CD1c-positive myeloid dendritic cell (primary cell): ENCODE measurements around the gene CNTNAP5.

Experiments
- DNase-seq: peaks from one replicate; pipeline ENCODE4 v3.0.0-alpha.2; 2016; ENCODE audit errors: extremely low spot score

Gene CNTNAP5

GRCh38 chr2:124810132-124810531, 785.0 kb downstream of the CNTNAP5 start:
- no peak for DNase-seq

- no peak for DNase-seq
Measured at GRCh38 chr2:124814968-124815745, 790.1 kb downstream of the CNTNAP5 start.

- no peak for DNase-seq
Measured at GRCh38 chr2:124816007-124816406, 790.9 kb downstream of the CNTNAP5 start.

GRCh38 chr2:124822516-124822915, 797.4 kb downstream of the CNTNAP5 start:
- no peak for DNase-seq

- no peak for DNase-seq
Measured at GRCh38 chr2:124824441-124824840, 799.4 kb downstream of the CNTNAP5 start.

GRCh38 chr2:124832521-124832920, 807.4 kb downstream of the CNTNAP5 start:
- DNase-seq = no peak

GRCh38 chr2:124834331-124834730, 809.2 kb downstream of the CNTNAP5 start:
- no peak for DNase-seq

GRCh38 chr2:124835331-124835730, 810.2 kb downstream of the CNTNAP5 start:
- DNase-seq = no peak

GRCh38 chr2:124836416-124836815, 811.3 kb downstream of the CNTNAP5 start:
- no peak for DNase-seq

GRCh38 chr2:124837496-124837895, 812.4 kb downstream of the CNTNAP5 start:
- no peak for DNase-seq

- no peak for DNase-seq
Measured at GRCh38 chr2:124838406-124838805, 813.3 kb downstream of the CNTNAP5 start.

GRCh38 chr2:124867247-124867646, 842.2 kb downstream of the CNTNAP5 start:
- no peak for DNase-seq

GRCh38 chr2:124874219-124874618, 849.1 kb downstream of the CNTNAP5 start:
- no peak for DNase-seq

GRCh38 chr2:124874676-124875075, 849.6 kb downstream of the CNTNAP5 start:
- DNase-seq = no peak

GRCh38 chr2:124875627-124876244, 850.6 kb downstream of the CNTNAP5 start:
- DNase-seq = no peak

GRCh38 chr2:124877141-124877577, 852.1 kb downstream of the CNTNAP5 start:
- no peak for DNase-seq

- no peak for DNase-seq
Measured at GRCh38 chr2:124879640-124880039, 854.6 kb downstream of the CNTNAP5 start.

- no peak for DNase-seq
Measured at GRCh38 chr2:124880995-124881394, 855.9 kb downstream of the CNTNAP5 start.

- DNase-seq = no peak
Measured at GRCh38 chr2:124882423-124882822, 857.3 kb downstream of the CNTNAP5 start.

- DNase-seq = no peak
Measured at GRCh38 chr2:124883595-124883994, 858.5 kb downstream of the CNTNAP5 start.

- no peak for DNase-seq
Measured at GRCh38 chr2:124884315-124884714, 859.2 kb downstream of the CNTNAP5 start.

GRCh38 chr2:124886216-124886615, 861.1 kb downstream of the CNTNAP5 start:
- no peak for DNase-seq

- no peak for DNase-seq
Measured at GRCh38 chr2:124887466-124887865, 862.4 kb downstream of the CNTNAP5 start.
